HEK293 (cell line): ENCODE measurements around the gene CHST2.
"Not testable (repeated sequence)": the region's sequence is repeated elsewhere in the genome, so short reads cannot be mapped to it uniquely, and the experiment has no call there.

Experiments
- CTCF ChIA-PET: fragments of 350-600 bp; formaldehyde crosslinking; extraction: SDS; loops from one replicate; lab custom pipeline; 2021; ENCODE audit warnings: antibody characterized with exemption; lab: Yijun Ruan, JAX
- POLR2A ChIA-PET: fragments of 300-600 bp; formaldehyde crosslinking; extraction: SDS; loops from one replicate; lab custom pipeline; 2020; ENCODE audit warnings: antibody characterized with exemption, inconsistent platforms; lab: Yijun Ruan, JAX
- H3K27ac ChIP-seq: fragments of 200-500 bp; sonication (Bioruptor generic); 2 replicates; pipeline ENCODE4 v1.5.1; 2014; ENCODE audit warnings: low read depth, low read length, control low read depth, inconsistent platforms; ENCODE audit errors: extremely low read depth
- H3K36me3 ChIP-seq, 2 experiments: fragments of 200-500 bp in 1 of 2; sonication (Bioruptor generic) in 1 of 2; 1 replicate in 1 of 2; 2 replicates in 1 of 2; pipeline ENCODE4 v1.5.1; 2014 to 2017; ENCODE audit warnings: inconsistent platforms in 2 of 2, low read length in 2 of 2; ENCODE audit not compliant: control insufficient read depth in 2 of 2, insufficient read depth in 1 of 2
- H3K4me1 ChIP-seq: fragments of 200-500 bp; sonication (Bioruptor generic); 2 replicates; pipeline ENCODE4 v1.5.1; 2014; ENCODE audit warnings: mild to moderate bottlenecking, low read length, inconsistent platforms; ENCODE audit not compliant: control insufficient read depth, insufficient read depth
- H3K4me3 ChIP-seq: 2 replicates; pipeline ENCODE4 v1.5.1; 2011; ENCODE audit warnings: low read depth, mild to moderate bottlenecking, control low read depth, low read length, moderate library complexity
- H3K9me3 ChIP-seq: fragments of 200-500 bp; sonication (Bioruptor generic); 2 replicates; pipeline ENCODE4 v1.5.1; 2014; ENCODE audit warnings: low read depth, low read length, inconsistent platforms; ENCODE audit not compliant: control insufficient read depth, insufficient read depth
- AEBP2 ChIP-seq: fragments of 450-650 bp; formaldehyde crosslinking; IDR thresholded peaks from 2 replicates; pipeline ENCODE4 v1.5.1; 2016; ENCODE audit warnings: missing biosample characterization, missing genetic modification characterization, borderline replicate concordance
- BCL6B ChIP-seq: fragments of 450-650 bp; formaldehyde crosslinking; IDR thresholded peaks from 2 replicates; pipeline ENCODE4 v1.5.1; 2017; ENCODE audit warnings: missing biosample characterization, missing genetic modification characterization
- CTCF ChIP-seq: fragments of 450-650 bp; formaldehyde crosslinking; IDR thresholded peaks from 2 replicates; pipeline ENCODE4 v1.5.1; 2016; ENCODE audit warnings: missing biosample characterization, missing genetic modification characterization
- HOXA7 ChIP-seq: sonication (generic); formaldehyde crosslinking; IDR thresholded peaks from 2 replicates; pipeline ENCODE4 v1.8.1; 2022; ENCODE audit warnings: missing genetic modification reagents, borderline replicate concordance
- KLF1 ChIP-seq: fragments of 450-650 bp; formaldehyde crosslinking; IDR thresholded peaks from 2 replicates; pipeline ENCODE4 v1.5.1; 2016; ENCODE audit warnings: missing biosample characterization, missing genetic modification characterization
- KLF9 ChIP-seq: fragments of 450-650 bp; formaldehyde crosslinking; IDR thresholded peaks from 2 replicates; pipeline ENCODE4 v1.5.1; 2016; ENCODE audit warnings: missing biosample characterization, missing genetic modification characterization, low read depth
- MZF1 ChIP-seq: fragments of 450-650 bp; formaldehyde crosslinking; IDR thresholded peaks from 2 replicates; pipeline ENCODE4 v1.5.1; 2017; ENCODE audit warnings: missing biosample characterization, missing genetic modification characterization, borderline replicate concordance
- PATZ1 ChIP-seq: fragments of 450-650 bp; formaldehyde crosslinking; IDR thresholded peaks from 2 replicates; pipeline ENCODE4 v1.5.1; 2016; ENCODE audit warnings: missing biosample characterization, missing genetic modification characterization
- RBAK ChIP-seq: fragments of 450-650 bp; formaldehyde crosslinking; IDR thresholded peaks from 2 replicates; pipeline ENCODE4 v1.5.1; 2016; ENCODE audit warnings: missing biosample characterization, missing genetic modification characterization
- ZBTB17 ChIP-seq: fragments of 450-650 bp; formaldehyde crosslinking; IDR thresholded peaks from 2 replicates; pipeline ENCODE4 v1.5.1; 2016; ENCODE audit warnings: missing biosample characterization, missing genetic modification characterization
- ZBTB48 ChIP-seq: fragments of 450-650 bp; formaldehyde crosslinking; IDR thresholded peaks from 2 replicates; pipeline ENCODE4 v1.5.1; 2016; ENCODE audit warnings: missing biosample characterization, missing genetic modification characterization
- ZFP41 ChIP-seq: fragments of 450-650 bp; formaldehyde crosslinking; IDR thresholded peaks from 2 replicates; pipeline ENCODE4 v1.5.1; 2016; ENCODE audit warnings: missing biosample characterization, missing genetic modification characterization, borderline replicate concordance
- ZNF16 ChIP-seq: fragments of 450-650 bp; formaldehyde crosslinking; IDR thresholded peaks from 2 replicates; pipeline ENCODE4 v1.5.1; 2016; ENCODE audit warnings: low read depth, missing biosample characterization, missing genetic modification characterization
- ZNF248 ChIP-seq: fragments of 450-650 bp; formaldehyde crosslinking; IDR thresholded peaks from 2 replicates; pipeline ENCODE4 v1.5.1; 2017; ENCODE audit warnings: missing biosample characterization, missing genetic modification characterization
- ZNF514 ChIP-seq: fragments of 450-650 bp; formaldehyde crosslinking; IDR thresholded peaks from 2 replicates; pipeline ENCODE4 v1.5.1; 2016; ENCODE audit warnings: missing biosample characterization, missing genetic modification characterization

CHST2 gene

GRCh38 chr3:143071776-143072175 is 47.8 kb upstream of the CHST2 start:
- POLR2A ChIA-PET, result interaction anchor here (0.5 kb wide), 1 partner anchor 40 kb away, joined by 3 read pairs; no protein-coding TSS in a partner anchor
- no peak overlapping the region for H3K4me3 ChIP-seq
- no peaks in the 10 kb centered on the region for H3K36me3 ChIP-seq
- no peaks in the 10 kb centered on the region for H3K9me3 ChIP-seq
- H3K4me1 ChIP-seq, result no peaks in the 10 kb centered on the region
- no peak overlapping the region for H3K27ac ChIP-seq
- TF ChIP-seq AEBP2 (tag by site-specific recombination) (no peak), ZBTB48 (no peak), PATZ1 (no peak), ZBTB17 (tag by site-specific recombination) (no peak), ZNF16 (tag by site-specific recombination) (no peak), HOXA7 (CRISPR knock-in tag) (no peak), KLF9 (tag by site-specific recombination) (no peak), BCL6B (tag by site-specific recombination) (no peak), ZNF248 (tag by site-specific recombination) (no peak), MZF1 (no peak), CTCF (tag by site-specific recombination) (no peak), ZNF514 (tag by site-specific recombination) (no peak), RBAK (tag by site-specific recombination) (no peak), ZFP41 (tag by site-specific recombination) (no peak)
- CTCF ChIA-PET, result no interaction called here

- POLR2A ChIA-PET, H3K36me3 ChIP-seq, H3K27ac ChIP-seq, H3K4me3 ChIP-seq: not testable (repeated sequence)
- peak; percentile 20; the same call in 1 of the 2 replicates for TF ChIP-seq KLF1
- TF ChIP-seq, all 188 proteins: peak for 1; not testable (repeated sequence) for 187
- H3K9me3 ChIP-seq, CTCF ChIA-PET, H3K4me1 ChIP-seq: not testable (repeated sequence)
Observed at GRCh38 chr3:143072298-143073020, 47.1 kb upstream of the CHST2 start.

- CTCF ChIA-PET, result not testable (repeated sequence)
Observed at GRCh38 chr3:143073541-143073940, 46.0 kb upstream of the CHST2 start.

GRCh38 chr3:143073983-143074382 is 45.6 kb upstream of the CHST2 start:
- POLR2A ChIA-PET, H3K4me3 ChIP-seq, H3K36me3 ChIP-seq, H3K4me1 ChIP-seq, H3K9me3 ChIP-seq, H3K27ac ChIP-seq, CTCF ChIA-PET: not testable (repeated sequence)

More at GRCh38 chr3:143073541-143073940, 46.0 kb upstream of the CHST2 start:
- H3K27ac ChIP-seq, H3K36me3 ChIP-seq, H3K4me1 ChIP-seq, H3K9me3 ChIP-seq, POLR2A ChIA-PET, H3K4me3 ChIP-seq: not testable (repeated sequence)
